HepG2 (cell line): ENCODE results near the gene LRRC45. TPM values are rescaled to one million over a fixed set of nuclear protein-coding genes. Genes with fewer than 3 reads are reported as not detected.
A peak's percentile ranks its signal among the peaks of the same experiment; 100 is the strongest.

Experiments
- ARNTL ChIP-seq: sonication (generic); formaldehyde crosslinking; IDR thresholded peaks from 2 replicates; pipeline ENCODE4 v1.4.0; 2020; ENCODE audit warnings: mild to moderate bottlenecking, missing genetic modification reagents
- EP300 ChIP-seq, 3 experiments: sonication (generic) in 1 of 3; formaldehyde crosslinking in 1 of 3; IDR thresholded peaks; 2 replicates each; pipeline versions ENCODE4 v1.5.1 to v1.6.1; 2011 to 2020; ENCODE audit warnings: low read depth in 2 of 3, low read length in 2 of 3, borderline replicate concordance in 1 of 3, improper control_type of control experiment in 1 of 3, mild to moderate bottlenecking in 1 of 3, missing genetic modification reagents in 1 of 3, moderate library complexity in 1 of 3
- FOSL2 ChIP-seq: sonication (generic); formaldehyde crosslinking; IDR thresholded peaks from 2 replicates; pipeline ENCODE4 v1.4.0; 2020; ENCODE audit warnings: missing genetic modification reagents
- GPBP1L1 ChIP-seq: sonication (generic); formaldehyde crosslinking; IDR thresholded peaks from 2 replicates; pipeline ENCODE4 v1.5.0; 2020; ENCODE audit warnings: mild to moderate bottlenecking, missing genetic modification reagents
- HNRNPUL1 ChIP-seq: fragments of 200-400 bp; formaldehyde crosslinking; IDR thresholded peaks from 2 replicates; pipeline ENCODE4 v1.6.1; 2017; ENCODE audit warnings: low read depth, mild to moderate bottlenecking, low read length, moderate library complexity
- KLF9 ChIP-seq: IDR thresholded peaks from 2 replicates; pipeline ENCODE4 v1.6.1; 2016; ENCODE audit warnings: low read depth
- NFE2 ChIP-seq: sonication (generic); formaldehyde crosslinking; IDR thresholded peaks from 2 replicates; pipeline ENCODE4 v1.4.0; 2020; ENCODE audit warnings: missing genetic modification reagents
- RAD21 ChIP-seq: fragments of 450-650 bp; formaldehyde crosslinking; IDR thresholded peaks from 2 replicates; pipeline ENCODE4 v1.5.0; 2020; ENCODE audit warnings: mild to moderate bottlenecking
- RERE ChIP-seq: IDR thresholded peaks from 2 replicates; pipeline ENCODE4 v1.6.1; 2016; ENCODE audit warnings: low read depth, missing genetic modification reagents, missing compliant biosample characterization
- ZBTB10 ChIP-seq: sonication (generic); formaldehyde crosslinking; IDR thresholded peaks from 2 replicates; pipeline ENCODE4 v1.4.0; 2020; ENCODE audit warnings: missing genetic modification reagents, borderline replicate concordance
- ZNF20 ChIP-seq: sonication (generic); formaldehyde crosslinking; IDR thresholded peaks from 2 replicates; pipeline ENCODE4 v1.4.0; 2020; ENCODE audit warnings: mild to moderate bottlenecking, moderate library complexity, missing genetic modification reagents
- ZNF781 ChIP-seq: sonication (generic); formaldehyde crosslinking; IDR thresholded peaks from 2 replicates; pipeline ENCODE4 v1.5.1; 2020; ENCODE audit warnings: borderline replicate concordance, mild to moderate bottlenecking, missing genetic modification reagents; ENCODE audit errors: not compliant biosample characterization
- polyA plus RNA-seq, 8 experiments: library from polyadenylated mRNA; depleted of rRNA in 3 of 8; stranded (reverse) in 7 of 8; unstranded in 1 of 8; fragments of >200 nt; fragmentation: Illumina TruSeq in 4 of 8; extraction: Trizol in 4 of 8; gene quantifications; 2 replicates each; pipeline versions ENCODE4 v1.2.1 to v1.2.3, GENCODE V29; 2011 to 2016; ENCODE audit warnings: low read depth in 4 of 8, missing spikeins in 1 of 8, mixed read lengths in 1 of 8; ENCODE audit not compliant: insufficient read depth in 1 of 8
- total RNA-seq, 5 experiments: library from RNA; depleted of rRNA; stranded (reverse); fragments of >200 nt; fragmentation: Illumina TruSeq; extraction: Trizol; gene quantifications; 2 replicates each; pipeline ENCODE4 v1.2.3, GENCODE V29; 2016; ENCODE audit warnings: low read depth in 1 of 5
- TF ChIP-seq, protein P1 (sequence below): fragments of 450-650 bp; IDR thresholded peaks from 2 replicates; pipeline ENCODE4 v1.6.1; 2016
- TF ChIP-seq, protein P2 (sequence below): sonication (generic); formaldehyde crosslinking; IDR thresholded peaks from 2 replicates; pipeline ENCODE4 v1.4.0; 2020; ENCODE audit warnings: missing genetic modification reagents

Gene LRRC45
- total and polyA plus RNA-seq, 2 of the 13 experiments (the other 11 are each of a cell fraction or from before 2014, with no cell fraction given), result 11.6 to 48.1 TPM

- TF ChIP-seq RAD21 (CRISPR knock-in tag) (peak; percentile 74), RERE (CRISPR knock-in tag) (peak; percentile 48; the same call in 1 of the 2 replicates), KLF9 (CRISPR knock-in tag) (peak; percentile 63; the same call in 1 of the 2 replicates), ZBTB10 (CRISPR knock-in tag) (peak; percentile 98), EP300 (IDR thresholded peaks at IDR 0.05; ENCODE audit: low read depth in 2 of 2, low read length in 2 of 2) (peak; percentile 83 to 90; a peak in 3 of 4 replicates), EP300 (CRISPR knock-in tag; IDR thresholded peaks at IDR 0.05; ENCODE audit: borderline replicate concordance) (peak; percentile 93), FOSL2 (peak; percentile 79), HNRNPUL1 (peak; percentile 94), NFE2 (CRISPR knock-in tag) (no peak), GPBP1L1 (CRISPR knock-in tag) (no peak), ARNTL (CRISPR knock-in tag) (peak; percentile 92), ZNF20 (CRISPR knock-in tag) (0 out of 2 replicates have a peak, but pooled peaks have one; percentile 83), ZNF781 (no peak)
- TF ChIP-seq, protein P1, sequence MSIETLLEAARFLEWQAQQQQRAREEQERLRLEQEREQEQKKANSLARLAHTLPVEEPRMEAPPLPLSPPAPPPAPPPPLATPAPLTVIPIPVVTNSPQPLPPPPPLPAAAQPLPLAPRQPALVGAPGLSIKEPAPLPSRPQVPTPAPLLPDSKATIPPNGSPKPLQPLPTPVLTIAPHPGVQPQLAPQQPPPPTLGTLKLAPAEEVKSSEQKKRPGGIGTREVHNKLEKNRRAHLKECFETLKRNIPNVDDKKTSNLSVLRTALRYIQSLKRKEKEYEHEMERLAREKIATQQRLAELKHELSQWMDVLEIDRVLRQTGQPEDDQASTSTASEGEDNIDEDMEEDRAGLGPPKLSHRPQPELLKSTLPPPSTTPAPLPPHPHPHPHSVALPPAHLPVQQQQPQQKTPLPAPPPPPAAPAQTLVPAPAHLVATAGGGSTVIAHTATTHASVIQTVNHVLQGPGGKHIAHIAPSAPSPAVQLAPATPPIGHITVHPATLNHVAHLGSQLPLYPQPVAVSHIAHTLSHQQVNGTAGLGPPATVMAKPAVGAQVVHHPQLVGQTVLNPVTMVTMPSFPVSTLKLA, result peak; percentile 83
- TF ChIP-seq, protein P2, sequence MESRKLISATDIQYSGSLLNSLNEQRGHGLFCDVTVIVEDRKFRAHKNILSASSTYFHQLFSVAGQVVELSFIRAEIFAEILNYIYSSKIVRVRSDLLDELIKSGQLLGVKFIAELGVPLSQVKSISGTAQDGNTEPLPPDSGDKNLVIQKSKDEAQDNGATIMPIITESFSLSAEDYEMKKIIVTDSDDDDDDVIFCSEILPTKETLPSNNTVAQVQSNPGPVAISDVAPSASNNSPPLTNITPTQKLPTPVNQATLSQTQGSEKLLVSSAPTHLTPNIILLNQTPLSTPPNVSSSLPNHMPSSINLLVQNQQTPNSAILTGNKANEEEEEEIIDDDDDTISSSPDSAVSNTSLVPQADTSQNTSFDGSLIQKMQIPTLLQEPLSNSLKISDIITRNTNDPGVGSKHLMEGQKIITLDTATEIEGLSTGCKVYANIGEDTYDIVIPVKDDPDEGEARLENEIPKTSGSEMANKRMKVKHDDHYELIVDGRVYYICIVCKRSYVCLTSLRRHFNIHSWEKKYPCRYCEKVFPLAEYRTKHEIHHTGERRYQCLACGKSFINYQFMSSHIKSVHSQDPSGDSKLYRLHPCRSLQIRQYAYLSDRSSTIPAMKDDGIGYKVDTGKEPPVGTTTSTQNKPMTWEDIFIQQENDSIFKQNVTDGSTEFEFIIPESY, result peak; percentile 83
These were observed 22.1 kb upstream of the LRRC45 start (continued) for GRCh38 chr17:82000803-82001570.
